Measurements from ENCODE around the gene TMOD1.

The TMOD1 gene

GRCh38 chr9:97551308-97551707 lies 49.8 kb downstream of the TMOD1 start:
- no peak for DNase-seq

GRCh38 chr9:97553141-97553540 lies 51.7 kb downstream of the TMOD1 start:
- DNase-seq: no peak

GRCh38 chr9:97553841-97554240 lies 52.4 kb downstream of the TMOD1 start:
- DNase-seq: no peak

GRCh38 chr9:97554566-97555075 lies 53.2 kb downstream of the TMOD1 start:
- DNase-seq: no peak

- no peak for DNase-seq
Measured at GRCh38 chr9:97555164-97555563, 53.7 kb downstream of the TMOD1 start.

GRCh38 chr9:97556036-97556720 lies 54.7 kb downstream of the TMOD1 start:
- DNase-seq: no peak

- no peak for DNase-seq
Measured at GRCh38 chr9:97556721-97557605, 55.5 kb downstream of the TMOD1 start.

GRCh38 chr9:97557606-97558095 lies 56.2 kb downstream of the TMOD1 start:
- DNase-seq: no peak

- no peak for DNase-seq
Measured at GRCh38 chr9:97558701-97559101, 57.2 kb downstream of the TMOD1 start.

GRCh38 chr9:97559111-97559514 lies 57.6 kb downstream of the TMOD1 start:
- no peak for DNase-seq

GRCh38 chr9:97560154-97560553 lies 58.7 kb downstream of the TMOD1 start:
- DNase-seq: no peak

- DNase-seq: no peak
Measured at GRCh38 chr9:97560851-97561250, 59.4 kb downstream of the TMOD1 start.

GRCh38 chr9:97561501-97561900 lies 60.0 kb downstream of the TMOD1 start:
- DNase-seq: no peak

GRCh38 chr9:97562542-97562941 lies 61.1 kb downstream of the TMOD1 start:
- DNase-seq: no peak

- DNase-seq: no peak
Measured at GRCh38 chr9:97563458-97564135, 62.1 kb downstream of the TMOD1 start.

GRCh38 chr9:97564291-97565175 lies 63.1 kb downstream of the TMOD1 start:
- no peak for DNase-seq

- no peak for DNase-seq
Measured at GRCh38 chr9:97565262-97565661, 63.8 kb downstream of the TMOD1 start.

GRCh38 chr9:97567182-97567893 lies 65.9 kb downstream of the TMOD1 start:
- no peak for DNase-seq

- no peak for DNase-seq
Measured at GRCh38 chr9:97567894-97568202, 66.4 kb downstream of the TMOD1 start.

- no peak for DNase-seq
Measured at GRCh38 chr9:97568461-97569275, 67.2 kb downstream of the TMOD1 start.

GRCh38 chr9:97570899-97571298 lies 69.4 kb downstream of the TMOD1 start:
- no peak for DNase-seq

All from CD4-positive, alpha-beta T cell treated with Interleukin-1 beta for 1 hour (primary cell).